CD4-positive, alpha-beta memory T cell (primary cell): ENCODE results near the gene DENND6B. TPM values are rescaled to one million over a fixed set of nuclear protein-coding genes. Genes with fewer than 3 reads are reported as not detected.

ENCODE experiments used
- CTCF ChIA-PET: fragments of 350-600 bp; sonication (Branson Sonifier 250); formaldehyde crosslinking; loops from one replicate; lab custom pipeline; 2021; ENCODE audit warnings: inconsistent platforms; ENCODE audit not compliant: partially characterized antibody; lab: Charles Lee
- POLR2A ChIA-PET: fragments of 350-600 bp; sonication (Branson Sonifier 250); formaldehyde crosslinking; loops from one replicate; lab custom pipeline; 2021; ENCODE audit not compliant: partially characterized antibody; lab: Charles Lee
- DNase-seq, 5 donors: peaks; one replicate each; pipeline versions ENCODE4 v3.0.0 to v3.0.0-alpha.2; 2020 to 2022; ENCODE audit warnings: mixed read lengths in 1 of 5
- H3K27ac ChIP-seq: one replicate; pipeline ENCODE4 v1.7.0; 2013; ENCODE audit warnings: low read depth, low read length
- H3K27me3 ChIP-seq: 2 replicates; pipeline ENCODE4 v1.7.0; 2013; ENCODE audit warnings: mild to moderate bottlenecking, low read length, moderate library complexity; ENCODE audit not compliant: insufficient read depth
- H3K36me3 ChIP-seq: 2 replicates; pipeline ENCODE4 v1.7.0; 2013; ENCODE audit warnings: mild to moderate bottlenecking, low read length, moderate library complexity; ENCODE audit not compliant: insufficient read depth
- H3K4me1 ChIP-seq: 2 replicates; pipeline ENCODE4 v1.7.0; 2013; ENCODE audit warnings: mild to moderate bottlenecking, low read length, moderate library complexity; ENCODE audit not compliant: insufficient read depth
- H3K4me3 ChIP-seq, 2 donors: one replicate each; pipeline ENCODE4 v1.7.0; 2013; ENCODE audit warnings: low read length in 2 of 2, mild to moderate bottlenecking in 1 of 2
- H3K9me3 ChIP-seq, 2 donors: one replicate each; pipeline ENCODE4 v1.7.0; 2013; ENCODE audit warnings: low read length in 2 of 2, control low read depth in 1 of 2; ENCODE audit not compliant: control insufficient read depth in 1 of 2
- H3K27ac Mint-ChIP-seq, 7 donors: one replicate each; pipeline ENCODE4 v1.8.0; 2020 to 2021; ENCODE audit warnings: mixed read lengths in 7 of 7, mild to moderate bottlenecking in 6 of 7, inconsistent platforms in 3 of 7, moderate library complexity in 3 of 7
- H3K27me3 Mint-ChIP-seq, 2 donors: one replicate each; pipeline ENCODE4 v1.8.0; 2020 to 2021; ENCODE audit warnings: mixed read lengths in 2 of 2
- H3K36me3 Mint-ChIP-seq, 2 donors: one replicate each; pipeline ENCODE4 v1.8.0; 2020 to 2021; ENCODE audit warnings: mixed read lengths in 2 of 2, inconsistent platforms in 1 of 2, mild to moderate bottlenecking in 1 of 2
- H3K4me1 Mint-ChIP-seq, 4 donors: one replicate each; pipeline ENCODE4 v1.8.0; 2020 to 2021; ENCODE audit warnings: mixed read lengths in 4 of 4, mild to moderate bottlenecking in 1 of 4
- H3K4me3 Mint-ChIP-seq, 8 donors: one replicate each; pipeline ENCODE4 v1.8.0; 2020 to 2021; ENCODE audit warnings: mixed read lengths in 8 of 8, mild to moderate bottlenecking in 7 of 8, moderate library complexity in 6 of 8, inconsistent platforms in 3 of 8
- H3K9me3 Mint-ChIP-seq, 8 donors: one replicate each; pipeline ENCODE4 v1.8.0; 2020 to 2021; ENCODE audit warnings: mixed read lengths in 8 of 8, mild to moderate bottlenecking in 5 of 8, inconsistent platforms in 3 of 8, moderate library complexity in 1 of 8
- intact Hi-C: fragments of 100-400 bp; cut with micrococcal nuclease; formaldehyde crosslinking; loops from one replicate; pipeline ENCODE4 v1.15.1; 2023
- polyA plus RNA-seq, 2 donors: library from polyadenylated mRNA; unstranded; fragments of 300-500 nt; fragmentation: Illumina TruSeq; gene quantifications; one replicate each; pipeline ENCODE4 v1.2.3, GENCODE V29; 2021
- total RNA-seq, 2 experiments: library from RNA; stranded (reverse); gene quantifications; one replicate each; pipeline ENCODE4 v1.2.3, GENCODE V29; 2021

DENND6B gene
- total and polyA plus RNA-seq, 4 experiments from 2014 or later, result 0.22 to 2.4 (median 0.94) TPM

- no peaks in the 10 kb centered on the region for H3K36me3 Mint-ChIP-seq
- H3K27me3 Mint-ChIP-seq, result no peaks in the 10 kb centered on the region
- H3K27ac Mint-ChIP-seq, result peak overlapping the region in 1 of 7 donors; percentile 61
- Histone ChIP-seq H3K27ac (no peak overlapping the region), H3K4me1 (peaks cover 30% of the 10 kb centered on the region), H3K4me3 (peak overlapping the region; percentile 12 to 64), H3K36me3 (no peaks in the 10 kb centered on the region), H3K27me3 (no peaks in the 10 kb centered on the region), H3K9me3 (no peaks in the 10 kb centered on the region)
- peaks cover 1 to 24% (median 10%) of the 10 kb centered on the region in 4 donors for H3K4me1 Mint-ChIP-seq
- peak overlapping the region in 2 of 8 donors; percentile 51 to 72 for H3K4me3 Mint-ChIP-seq
- intact Hi-C loops, result loop anchor here (2.0 to 5.0 kb wide), 4 partner anchors 27 to 349 kb away; partner anchors contain the start of genes DENND6B and TUBGCP6
- ChIA-PET POLR2A (interaction anchor here (0.6 to 4.6 kb wide), 6 partner anchors 20 to 348 kb away, joined by 3 to 26 read pairs (median 4); partner anchors contain the start of genes HDAC10 and TUBGCP6), CTCF (interaction anchor here (1.1 to 2.5 kb wide), 4 partner anchors 19 to 56 kb away, joined by 3 to 11 read pairs (median 6); partner anchors contain the start of genes DENND6B and HDAC10)
- H3K9me3 Mint-ChIP-seq, result no peaks in the 10 kb centered on the region
- DNase-seq, result peak in 3 of 5 donors; percentile 35 to 50 (median 42)
These were observed 55.3 kb downstream of the DENND6B start for GRCh38 chr22:50271519-50271970.

- CTCF ChIA-PET, result interaction anchor here (1.4 to 2.5 kb wide), 3 partner anchors 19 to 57 kb away, joined by 3 to 11 read pairs (median 10); partner anchors contain the start of genes DENND6B and HDAC10
- intact Hi-C loops, result loop anchor here (1.0 to 5.0 kb wide), 5 partner anchors 19 to 350 kb away; partner anchors contain the start of genes DENND6B and TUBGCP6
- Mint-ChIP-seq H3K27me3 (no peaks in the 10 kb centered on the region), H3K36me3 (no peaks in the 10 kb centered on the region), H3K27ac (peak overlapping the region in 4 of 7 donors; percentile 19 to 76 (median 70)), H3K4me3 (peak overlapping the region; percentile 61 to 83 (median 74)), H3K4me1 (peaks cover 1 to 24% (median 10%) of the 10 kb centered on the region in 4 donors), H3K9me3 (no peaks in the 10 kb centered on the region)
- POLR2A ChIA-PET, result interaction anchor here (1.1 to 4.6 kb wide), 4 partner anchors 20 to 351 kb away, joined by 4 to 26 read pairs (median 6); partner anchors contain the start of genes HDAC10 and TUBGCP6
- Histone ChIP-seq H3K27ac (peak overlapping the region; percentile 33), H3K27me3 (no peaks in the 10 kb centered on the region), H3K4me1 (peaks cover 30% of the 10 kb centered on the region), H3K9me3 (no peaks in the 10 kb centered on the region), H3K36me3 (no peaks in the 10 kb centered on the region), H3K4me3 (peak overlapping the region; percentile 42 to 64)
- peak; percentile 70 to 78 (median 75) for DNase-seq
These were observed 56.0 kb downstream of the DENND6B start for GRCh38 chr22:50270666-50271394.

GRCh38 chr22:50269970-50270665, 56.7 kb downstream of the DENND6B start, which contains the start of gene MAPK11:
Gene MAPK11 (minus strand): TSS chr22:50270380. CDS start chr22:50270292, 88 bp downstream.
- Histone ChIP-seq H3K4me1 (peaks cover 30% of the 10 kb centered on the region), H3K36me3 (no peaks in the 10 kb centered on the region), H3K27me3 (no peaks in the 10 kb centered on the region), H3K4me3 (peak within 1 kb of the TSS; percentile 42 to 64), H3K27ac (peak within 1 kb of the TSS; percentile 33), H3K9me3 (no peaks in the 10 kb centered on the region)
- ChIA-PET POLR2A (interaction anchor here (0.6 to 4.6 kb wide), 5 partner anchors 19 to 351 kb away, joined by 3 to 26 read pairs (median 4); partner anchors contain the start of genes HDAC10 and TUBGCP6), CTCF (no interaction called here)
- DNase-seq, result peak in 4 of 5 donors; percentile 75 to 80 (median 78)
- Mint-ChIP-seq H3K9me3 (no peaks in the 10 kb centered on the region), H3K4me3 (peak within 1 kb of the TSS; percentile 64 to 83 (median 74)), H3K27ac (peak within 1 kb of the TSS in 4 of 7 donors; percentile 19 to 76 (median 70)), H3K36me3 (no peaks in the 10 kb centered on the region), H3K27me3 (peaks cover 0 to 2% of the 10 kb centered on the region in 2 donors), H3K4me1 (peaks cover 1 to 24% (median 10%) of the 10 kb centered on the region in 4 donors)
- intact Hi-C loops, result loop anchor here (1.0 to 5.0 kb wide), 5 partner anchors 18 to 351 kb away; partner anchors contain the start of genes DENND6B and TUBGCP6

- Mint-ChIP-seq H3K9me3 (no peaks in the 10 kb centered on the region), H3K27me3 (peaks cover 0 to 3% of the 10 kb centered on the region in 2 donors), H3K27ac (no peak overlapping the region), H3K4me1 (peaks cover 1 to 24% (median 10%) of the 10 kb centered on the region in 4 donors), H3K4me3 (peak overlapping the region in 7 of 8 donors; percentile 43 to 72 (median 64)), H3K36me3 (no peaks in the 10 kb centered on the region)
- no peak for DNase-seq
- ChIA-PET POLR2A (interaction anchor here (0.6 to 4.6 kb wide), 5 partner anchors 18 to 352 kb away, joined by 3 to 26 read pairs (median 4); partner anchors contain the start of genes HDAC10 and TUBGCP6), CTCF (no interaction called here)
- intact Hi-C loops, result no loop called here
- Histone ChIP-seq H3K9me3 (no peaks in the 10 kb centered on the region), H3K27ac (peak overlapping the region; percentile 9), H3K4me1 (peaks cover 30% of the 10 kb centered on the region), H3K36me3 (no peaks in the 10 kb centered on the region), H3K4me3 (no peak overlapping the region), H3K27me3 (no peaks in the 10 kb centered on the region)
These were observed 57.2 kb downstream of the DENND6B start for GRCh38 chr22:50269573-50269969.

GRCh38 chr22:50268655-50269113, 58.1 kb downstream of the DENND6B start:
- Mint-ChIP-seq H3K4me1 (peaks cover 1 to 18% (median 8%) of the 10 kb centered on the region in 4 donors), H3K9me3 (no peaks in the 10 kb centered on the region), H3K27me3 (peaks cover 0 to 3% of the 10 kb centered on the region in 2 donors), H3K36me3 (no peaks in the 10 kb centered on the region), H3K4me3 (peak overlapping the region in 4 of 8 donors; percentile 25 to 57 (median 44)), H3K27ac (peak overlapping the region in 1 of 7 donors; percentile 54)
- no peaks in the 10 kb centered on the region for H3K9me3 ChIP-seq
- H3K36me3 ChIP-seq, result no peaks in the 10 kb centered on the region
- H3K27me3 ChIP-seq, result no peaks in the 10 kb centered on the region
- no peak overlapping the region for H3K27ac ChIP-seq
- H3K4me1 ChIP-seq, result peaks cover 27% of the 10 kb centered on the region
- intact Hi-C loops, result no loop called here
- no peak overlapping the region for H3K4me3 ChIP-seq
- POLR2A ChIA-PET, result interaction anchor here (1.0 to 4.6 kb wide), 3 partner anchors 18 to 77 kb away, joined by 3 to 26 read pairs (median 5); partner anchors contain the start of genes HDAC10 and TUBGCP6
- DNase-seq, result no peak
- CTCF ChIA-PET, result interaction anchor here (3.0 kb wide), 1 partner anchor 16 kb away, joined by 19 read pairs; the partner anchor contains the start of gene HDAC10
